ENCODE results near the gene FFAR2.
"Not testable (repeated sequence)": the region's sequence is repeated elsewhere in the genome, so short reads cannot be mapped to it uniquely, and the experiment has no call there.

Gene FFAR2

GRCh38 chr19:35471946-35472345 lies 23.9 kb downstream of the FFAR2 start:
- H3K4me3 ChIP-seq (ENCODE audit: severe bottlenecking), result no peak overlapping the region
- TF ChIP-seq, protein P1, sequence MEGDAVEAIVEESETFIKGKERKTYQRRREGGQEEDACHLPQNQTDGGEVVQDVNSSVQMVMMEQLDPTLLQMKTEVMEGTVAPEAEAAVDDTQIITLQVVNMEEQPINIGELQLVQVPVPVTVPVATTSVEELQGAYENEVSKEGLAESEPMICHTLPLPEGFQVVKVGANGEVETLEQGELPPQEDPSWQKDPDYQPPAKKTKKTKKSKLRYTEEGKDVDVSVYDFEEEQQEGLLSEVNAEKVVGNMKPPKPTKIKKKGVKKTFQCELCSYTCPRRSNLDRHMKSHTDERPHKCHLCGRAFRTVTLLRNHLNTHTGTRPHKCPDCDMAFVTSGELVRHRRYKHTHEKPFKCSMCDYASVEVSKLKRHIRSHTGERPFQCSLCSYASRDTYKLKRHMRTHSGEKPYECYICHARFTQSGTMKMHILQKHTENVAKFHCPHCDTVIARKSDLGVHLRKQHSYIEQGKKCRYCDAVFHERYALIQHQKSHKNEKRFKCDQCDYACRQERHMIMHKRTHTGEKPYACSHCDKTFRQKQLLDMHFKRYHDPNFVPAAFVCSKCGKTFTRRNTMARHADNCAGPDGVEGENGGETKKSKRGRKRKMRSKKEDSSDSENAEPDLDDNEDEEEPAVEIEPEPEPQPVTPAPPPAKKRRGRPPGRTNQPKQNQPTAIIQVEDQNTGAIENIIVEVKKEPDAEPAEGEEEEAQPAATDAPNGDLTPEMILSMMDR (IDR thresholded peaks at IDR 0.05; ENCODE audit: poor library complexity, severe bottlenecking), result no peak
- H3K9me3 ChIP-seq (ENCODE audit: severe bottlenecking), result no peaks in the 10 kb centered on the region
- no peak for DNase-seq (ENCODE audit: low spot score)
- H3K27me3 ChIP-seq (ENCODE audit: insufficient read depth, poor library complexity, severe bottlenecking), result no peaks in the 10 kb centered on the region
- H3K4me1 ChIP-seq (ENCODE audit: insufficient read depth, poor library complexity, severe bottlenecking), result no peaks in the 10 kb centered on the region
- ATAC-seq (ENCODE audit: low read depth), result no peak
- H3K36me3 ChIP-seq (ENCODE audit: low read depth), result no peaks in the 10 kb centered on the region
- H3K27ac ChIP-seq (ENCODE audit: poor library complexity, severe bottlenecking), result no peak overlapping the region

GRCh38 chr19:35474104-35474503 lies 26.0 kb downstream of the FFAR2 start:
- DNase-seq (ENCODE audit: low spot score), result no peak
- TF ChIP-seq, protein P1 (IDR thresholded peaks at IDR 0.05; ENCODE audit: poor library complexity, severe bottlenecking), result no peak

DNA sequence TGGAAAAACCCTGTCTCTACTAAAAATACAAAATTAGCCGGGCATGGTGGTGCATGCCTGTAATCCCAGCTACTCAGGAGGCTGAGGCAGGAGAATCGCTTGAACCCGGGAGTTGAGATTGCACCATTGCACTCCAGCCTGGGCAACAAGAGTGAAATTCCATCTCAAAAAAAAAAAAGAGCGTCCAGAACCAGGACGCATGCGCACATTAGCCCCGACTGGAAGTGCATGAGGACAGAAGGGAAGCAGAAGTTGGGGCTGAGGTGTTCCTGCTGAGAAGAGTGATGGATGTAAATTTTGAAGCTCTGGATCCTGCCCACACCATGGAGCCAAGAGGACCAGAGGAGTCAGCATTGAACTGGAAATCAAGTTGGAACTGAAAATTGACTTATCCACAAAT lies 26.5 kb downstream of the FFAR2 start:
- H3K27me3 ChIP-seq (ENCODE audit: insufficient read depth, poor library complexity, severe bottlenecking); H3K4me1 ChIP-seq (ENCODE audit: insufficient read depth, poor library complexity, severe bottlenecking); H3K4me3 ChIP-seq (ENCODE audit: severe bottlenecking); H3K27ac ChIP-seq (ENCODE audit: poor library complexity, severe bottlenecking); ATAC-seq (ENCODE audit: low read depth); H3K36me3 ChIP-seq (ENCODE audit: low read depth); H3K9me3 ChIP-seq (ENCODE audit: severe bottlenecking); DNase-seq (ENCODE audit: low spot score): not testable (repeated sequence)

More at GRCh38 chr19:35474104-35474503, 26.0 kb downstream of the FFAR2 start:
- no peaks in the 10 kb centered on the region for H3K4me1 ChIP-seq (ENCODE audit: insufficient read depth, poor library complexity, severe bottlenecking)
- no peak for ATAC-seq (ENCODE audit: low read depth)
- no peak overlapping the region for H3K27ac ChIP-seq (ENCODE audit: poor library complexity, severe bottlenecking)
- H3K36me3 ChIP-seq (ENCODE audit: low read depth), result no peaks in the 10 kb centered on the region
- no peaks in the 10 kb centered on the region for H3K9me3 ChIP-seq (ENCODE audit: severe bottlenecking)
- H3K4me3 ChIP-seq (ENCODE audit: severe bottlenecking), result no peak overlapping the region
- H3K27me3 ChIP-seq (ENCODE audit: insufficient read depth, poor library complexity, severe bottlenecking), result no peaks in the 10 kb centered on the region

GRCh38 chr19:35476149-35476548 lies 28.1 kb downstream of the FFAR2 start:
- no peaks in the 10 kb centered on the region for H3K4me1 ChIP-seq (ENCODE audit: insufficient read depth, poor library complexity, severe bottlenecking)
- H3K36me3 ChIP-seq (ENCODE audit: low read depth), result no peaks in the 10 kb centered on the region
- no peaks in the 10 kb centered on the region for H3K27me3 ChIP-seq (ENCODE audit: insufficient read depth, poor library complexity, severe bottlenecking)
- H3K9me3 ChIP-seq (ENCODE audit: severe bottlenecking), result no peaks in the 10 kb centered on the region
- H3K4me3 ChIP-seq (ENCODE audit: severe bottlenecking), result no peak overlapping the region
- no peak overlapping the region for H3K27ac ChIP-seq (ENCODE audit: poor library complexity, severe bottlenecking)
- DNase-seq (ENCODE audit: low spot score) (no peak), ATAC-seq (ENCODE audit: low read depth) (no peak)
- TF ChIP-seq, protein P1 (IDR thresholded peaks at IDR 0.05; ENCODE audit: poor library complexity, severe bottlenecking), result no peak

DNA sequence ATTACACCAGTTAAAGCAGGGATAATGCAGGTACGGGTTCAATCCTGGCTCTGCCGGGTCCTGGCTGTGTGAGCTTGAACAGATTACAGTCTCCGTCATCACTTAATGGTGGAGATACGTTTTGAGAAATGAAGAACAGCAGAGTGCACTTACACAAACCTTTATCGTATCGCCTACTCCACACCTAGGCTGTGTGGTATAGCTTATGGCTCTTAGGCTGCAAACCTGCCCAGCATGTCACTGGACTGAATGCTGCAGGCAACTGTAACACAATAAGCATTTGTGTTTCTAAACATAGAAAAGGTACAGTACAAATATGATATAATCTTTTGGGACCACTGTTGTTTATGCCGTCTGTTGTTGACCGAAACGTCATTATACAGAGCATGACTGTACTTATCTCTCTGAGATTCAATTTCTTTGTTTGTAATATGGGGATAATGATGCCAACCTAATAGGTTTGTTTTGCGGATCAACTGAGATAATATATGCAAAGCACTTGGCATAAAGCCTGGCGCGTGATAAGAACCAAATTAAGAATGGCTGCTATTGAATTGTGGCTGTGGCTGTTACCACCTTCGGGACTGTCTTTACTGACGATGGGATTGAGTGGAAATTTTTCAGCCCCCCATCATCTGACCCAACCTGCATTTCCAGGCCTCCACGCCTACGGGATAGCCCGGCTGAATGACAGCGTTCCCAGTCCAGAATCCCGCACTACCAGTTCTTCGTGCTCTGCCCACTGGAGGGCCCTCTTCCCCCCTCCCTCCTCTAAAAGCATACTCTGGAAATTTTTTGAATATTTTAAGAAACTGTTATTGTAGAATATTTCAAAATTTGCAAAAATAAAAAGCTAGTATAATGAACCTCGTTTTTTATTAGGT lies 31.0 kb downstream of the FFAR2 start:
- ATAC-seq (ENCODE audit: low read depth) (no peak), DNase-seq (ENCODE audit: low spot score) (no peak)
- Histone ChIP-seq H3K36me3 (ENCODE audit: low read depth) (no peaks in the 10 kb centered on the region), H3K27ac (ENCODE audit: poor library complexity, severe bottlenecking) (no peak overlapping the region), H3K4me1 (ENCODE audit: insufficient read depth, poor library complexity, severe bottlenecking) (no peaks in the 10 kb centered on the region), H3K9me3 (ENCODE audit: severe bottlenecking) (no peaks in the 10 kb centered on the region), H3K4me3 (ENCODE audit: severe bottlenecking) (no peak overlapping the region), H3K27me3 (ENCODE audit: insufficient read depth, poor library complexity, severe bottlenecking) (no peaks in the 10 kb centered on the region)
- TF ChIP-seq, protein P1 (IDR thresholded peaks at IDR 0.05; ENCODE audit: poor library complexity, severe bottlenecking), result no peak
